Duodenal mucosa (tissue), 2 donors: ENCODE data around the gene XG.
"Not testable (repeated sequence)": the region's sequence is repeated elsewhere in the genome, so short reads cannot be mapped to it uniquely, and the experiment has no call there.

ENCODE experiments used
- H3K27ac ChIP-seq: one replicate; pipeline ENCODE4 v1.7.0; 2013; ENCODE audit warnings: low read depth, low read length
- H3K27me3 ChIP-seq, 2 donors: one replicate each; pipeline ENCODE4 v1.7.0; 2013; ENCODE audit warnings: low read length in 2 of 2, control low read depth in 1 of 2; ENCODE audit not compliant: insufficient read depth in 2 of 2, control insufficient read depth in 1 of 2
- H3K36me3 ChIP-seq, 2 donors: one replicate each; pipeline ENCODE4 v1.7.0; 2013; ENCODE audit warnings: low read length in 2 of 2, control low read depth in 1 of 2; ENCODE audit not compliant: insufficient read depth in 2 of 2, control insufficient read depth in 1 of 2
- H3K4me1 ChIP-seq, 2 donors: one replicate each; pipeline ENCODE4 v1.7.0; 2013; ENCODE audit warnings: low read length in 2 of 2, control low read depth in 1 of 2; ENCODE audit not compliant: insufficient read depth in 2 of 2, control insufficient read depth in 1 of 2
- H3K4me3 ChIP-seq, 2 donors: one replicate each; pipeline ENCODE4 v1.7.0; 2013; ENCODE audit warnings: low read length in 2 of 2, low read depth in 1 of 2
- H3K9ac ChIP-seq, 2 donors: one replicate each; pipeline ENCODE4 v1.7.0; 2013; ENCODE audit warnings: low read length in 2 of 2, low read depth in 1 of 2
- H3K9me3 ChIP-seq, 2 donors: one replicate each; pipeline ENCODE4 v1.7.0; 2013; ENCODE audit warnings: low read length in 2 of 2, control low read depth in 1 of 2; ENCODE audit not compliant: control insufficient read depth in 1 of 2

XG gene

GRCh38 chrX:2774057-2774456, 22.2 kb downstream of the XG start:
- Histone ChIP-seq H3K36me3 (no peaks in the 10 kb centered on the region), H3K4me1 (no peaks in the 10 kb centered on the region), H3K27ac (no peak overlapping the region), H3K4me3 (no peak overlapping the region), H3K27me3 (no peaks in the 10 kb centered on the region), H3K9ac (no peak overlapping the region), H3K9me3 (peaks cover 0 to 6% of the 10 kb centered on the region in 2 donors)

GRCh38 chrX:2774776-2775175, 22.9 kb downstream of the XG start:
- no peaks in the 10 kb centered on the region for H3K27me3 ChIP-seq
- H3K27ac ChIP-seq = no peak overlapping the region
- no peak overlapping the region for H3K4me3 ChIP-seq
- no peaks in the 10 kb centered on the region for H3K36me3 ChIP-seq
- H3K4me1 ChIP-seq = no peaks in the 10 kb centered on the region
- peaks cover 0 to 6% of the 10 kb centered on the region in 2 donors for H3K9me3 ChIP-seq
- H3K9ac ChIP-seq = no peak overlapping the region

DNA sequence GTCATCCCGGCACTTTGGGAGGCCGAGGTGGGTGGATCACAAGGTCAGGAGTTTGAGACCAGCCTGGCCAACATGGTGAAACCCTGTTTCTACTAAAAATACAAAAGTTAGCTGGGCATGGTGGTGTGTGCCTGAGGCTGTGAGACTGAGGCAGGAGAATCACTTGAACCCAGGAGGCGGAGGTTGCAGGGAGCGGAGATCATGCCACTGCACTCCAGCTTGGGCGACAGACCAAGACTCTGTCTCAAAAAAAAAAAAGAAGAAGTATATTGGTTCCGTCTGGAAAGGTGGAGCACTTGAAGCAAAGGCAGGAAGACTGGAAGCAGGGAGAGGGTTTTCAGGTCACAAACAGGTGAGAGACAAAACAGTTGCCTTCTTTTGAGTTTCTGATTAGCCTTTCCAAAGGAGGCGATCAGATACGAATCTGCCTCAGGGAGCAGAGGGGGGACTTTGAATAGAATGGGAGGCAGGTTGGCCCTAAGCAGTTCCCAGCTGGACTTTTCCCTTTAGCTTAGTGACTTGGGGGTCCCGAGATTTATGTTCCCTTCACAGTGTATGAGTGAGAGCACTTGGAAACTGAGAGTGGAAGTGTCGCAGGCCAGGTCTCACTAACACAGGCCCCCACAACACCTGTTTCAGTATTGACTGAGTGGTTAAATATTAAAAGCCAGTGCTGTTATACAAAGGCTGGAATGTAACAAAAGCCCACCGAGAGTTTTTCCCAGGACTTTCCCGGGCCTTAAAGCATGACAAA, 28.8 kb downstream of the XG start:
- H3K4me1 ChIP-seq, H3K36me3 ChIP-seq, H3K27me3 ChIP-seq, H3K9ac ChIP-seq, H3K4me3 ChIP-seq, H3K9me3 ChIP-seq, H3K27ac ChIP-seq: not testable (repeated sequence)

- H3K27ac ChIP-seq = no peak overlapping the region
Measured at GRCh38 chrX:2781226-2781571, 29.4 kb downstream of the XG start.

DNA sequence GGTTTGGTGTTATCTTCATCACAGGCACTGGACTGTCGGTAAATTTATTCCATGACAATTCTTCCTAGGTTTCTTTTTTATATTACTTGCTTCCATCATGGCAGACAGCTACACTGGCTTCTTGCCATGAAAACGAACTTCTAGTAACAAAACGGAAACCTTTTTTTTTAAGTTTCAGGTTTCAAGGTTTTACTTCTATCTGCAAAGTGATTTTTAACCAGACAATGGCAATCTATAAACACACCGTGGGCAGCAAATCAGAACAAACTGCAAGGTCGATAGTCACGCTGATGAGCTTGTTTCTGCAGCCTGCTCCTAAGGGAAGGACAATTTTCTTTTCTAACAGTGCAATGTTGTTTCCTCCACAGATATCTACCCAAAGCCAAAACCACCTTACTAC, 29.9 kb downstream of the XG start:
- no peak overlapping the region for H3K4me3 ChIP-seq
- no peaks in the 10 kb centered on the region for H3K4me1 ChIP-seq
- no peak overlapping the region for H3K27ac ChIP-seq
- no peak overlapping the region for H3K9ac ChIP-seq
- H3K27me3 ChIP-seq = no peaks in the 10 kb centered on the region
- no peaks in the 10 kb centered on the region for H3K9me3 ChIP-seq
- H3K36me3 ChIP-seq = no peaks in the 10 kb centered on the region

More at GRCh38 chrX:2781226-2781571, 29.4 kb downstream of the XG start:
- H3K36me3 ChIP-seq = no peaks in the 10 kb centered on the region
- no peaks in the 10 kb centered on the region for H3K9me3 ChIP-seq
- no peaks in the 10 kb centered on the region for H3K27me3 ChIP-seq
- no peaks in the 10 kb centered on the region for H3K4me1 ChIP-seq
- H3K9ac ChIP-seq = no peak overlapping the region
- no peak overlapping the region for H3K4me3 ChIP-seq

DNA sequence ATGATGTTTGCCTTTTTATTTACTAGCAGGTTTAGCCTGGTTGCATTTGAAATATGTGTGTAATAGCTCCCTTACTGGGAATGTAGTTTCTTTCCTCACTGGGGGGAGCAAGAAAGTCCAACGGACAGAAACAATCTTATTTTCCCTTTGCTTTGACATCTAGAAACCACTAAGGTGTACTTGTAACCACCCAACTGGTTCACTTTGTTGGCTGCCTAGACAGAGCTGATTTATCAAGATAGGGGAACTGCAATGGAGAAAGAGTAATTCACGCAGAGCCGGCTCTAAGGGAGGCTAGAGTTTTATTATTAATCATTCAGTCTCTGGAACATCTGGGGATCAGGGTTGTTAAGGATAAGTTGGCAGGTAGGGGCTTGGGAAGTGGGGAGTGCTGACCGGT, 30.3 kb downstream of the XG start:
- no peaks in the 10 kb centered on the region for H3K4me1 ChIP-seq
- no peaks in the 10 kb centered on the region for H3K9me3 ChIP-seq
- H3K27ac ChIP-seq = no peak overlapping the region
- H3K4me3 ChIP-seq = no peak overlapping the region
- no peaks in the 10 kb centered on the region for H3K27me3 ChIP-seq
- no peaks in the 10 kb centered on the region for H3K36me3 ChIP-seq
- no peak overlapping the region for H3K9ac ChIP-seq

- H3K9me3 ChIP-seq = no peaks in the 10 kb centered on the region
- H3K27ac ChIP-seq = no peak overlapping the region
- H3K36me3 ChIP-seq = no peaks in the 10 kb centered on the region
- no peak overlapping the region for H3K4me3 ChIP-seq
- no peaks in the 10 kb centered on the region for H3K27me3 ChIP-seq
- H3K4me1 ChIP-seq = no peaks in the 10 kb centered on the region
- H3K9ac ChIP-seq = no peak overlapping the region
Measured at GRCh38 chrX:2782778-2783177, 30.9 kb downstream of the XG start.

- Histone ChIP-seq H3K27me3 (no peaks in the 10 kb centered on the region), H3K4me3 (no peak overlapping the region), H3K36me3 (no peaks in the 10 kb centered on the region), H3K27ac (no peak overlapping the region), H3K9me3 (no peaks in the 10 kb centered on the region), H3K9ac (no peak overlapping the region), H3K4me1 (no peaks in the 10 kb centered on the region)
Measured at GRCh38 chrX:2784026-2784425, 32.2 kb downstream of the XG start.

- no peak overlapping the region for H3K9ac ChIP-seq
- H3K36me3 ChIP-seq = no peaks in the 10 kb centered on the region
- no peaks in the 10 kb centered on the region for H3K9me3 ChIP-seq
- H3K4me1 ChIP-seq = no peaks in the 10 kb centered on the region
- no peak overlapping the region for H3K4me3 ChIP-seq
- H3K27me3 ChIP-seq = no peaks in the 10 kb centered on the region
- no peak overlapping the region for H3K27ac ChIP-seq
Measured at GRCh38 chrX:2785538-2785937, 33.7 kb downstream of the XG start.

DNA sequence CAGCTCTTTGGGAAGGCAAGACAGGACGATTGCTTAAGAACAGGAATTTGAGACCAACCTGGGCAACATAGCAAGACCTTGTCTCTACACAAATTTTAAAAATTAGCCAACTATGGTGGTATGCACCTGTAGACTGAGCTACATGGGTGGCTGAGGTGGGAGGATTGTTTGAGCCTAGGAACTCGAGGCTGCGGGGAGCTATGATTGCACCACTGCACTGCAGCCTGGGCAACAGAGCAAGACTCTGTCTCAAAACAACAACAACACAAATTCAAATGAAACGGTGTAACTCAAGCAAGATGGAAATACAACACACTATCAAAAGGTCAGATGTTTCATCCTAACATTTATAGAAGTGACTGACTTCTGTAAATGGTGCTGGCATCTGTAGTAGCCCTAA, 37.1 kb downstream of the XG start:
- H3K27ac ChIP-seq = no peak overlapping the region
- H3K4me1 ChIP-seq = no peaks in the 10 kb centered on the region
- no peaks in the 10 kb centered on the region for H3K27me3 ChIP-seq
- no peaks in the 10 kb centered on the region for H3K9me3 ChIP-seq
- no peaks in the 10 kb centered on the region for H3K36me3 ChIP-seq
- H3K4me3 ChIP-seq = no peak overlapping the region
- H3K9ac ChIP-seq = no peak overlapping the region

DNA sequence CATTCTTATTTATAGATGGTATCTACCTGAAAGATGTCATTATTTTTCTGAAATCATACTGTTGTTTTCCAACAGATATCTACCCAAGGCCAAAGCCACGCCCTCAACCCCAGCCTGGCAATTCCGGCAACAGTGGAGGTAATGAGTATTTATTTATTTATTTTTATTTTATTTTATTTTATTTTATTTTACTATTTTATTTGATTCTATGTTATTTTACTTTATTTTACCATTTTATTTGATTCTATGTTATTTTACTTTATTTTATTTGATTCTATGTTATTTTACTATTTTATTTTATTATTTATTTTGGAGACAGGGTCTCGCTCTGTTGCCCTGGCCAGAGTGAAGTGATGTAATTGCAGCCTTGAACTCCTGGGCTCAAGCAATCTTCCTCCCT, 37.7 kb downstream of the XG start:
- H3K36me3 ChIP-seq = no peaks in the 10 kb centered on the region
- no peak overlapping the region for H3K9ac ChIP-seq
- H3K27ac ChIP-seq = no peak overlapping the region
- H3K27me3 ChIP-seq = no peaks in the 10 kb centered on the region
- no peak overlapping the region for H3K4me3 ChIP-seq
- H3K4me1 ChIP-seq = no peaks in the 10 kb centered on the region
- H3K9me3 ChIP-seq = no peaks in the 10 kb centered on the region
